Aorta (tissue), 5 donors: ENCODE data around the gene TRIM42. TPM values are rescaled to one million over a fixed set of nuclear protein-coding genes. Genes with fewer than 3 reads are reported as not detected.

Experiments
- ATAC-seq: fragments of 200-7000 bp; cut with Tn5 transposase; one replicate; pipeline ENCODE4 v1.9.1; 2022; ENCODE audit warnings: moderate library complexity; ENCODE audit not compliant: low FRiP score
- DNase-seq, 2 donors: peaks; one replicate each; pipeline ENCODE4 v3.0.0-alpha.2; 2020
- H3K27ac ChIP-seq, 2 donors: one replicate each; pipeline ENCODE4 v1.5.1; 2013; ENCODE audit warnings: low read length in 2 of 2, mild to moderate bottlenecking in 2 of 2, moderate library complexity in 2 of 2, control low read depth in 1 of 2, inconsistent platforms in 1 of 2, low read depth in 1 of 2
- H3K27me3 ChIP-seq, 2 donors: one replicate each; pipeline ENCODE4 v1.6.1; 2013; ENCODE audit warnings: control low read depth in 1 of 2, low read length in 1 of 2, mild to moderate bottlenecking in 1 of 2, moderate library complexity in 1 of 2; ENCODE audit not compliant: insufficient read depth in 2 of 2, control insufficient read depth in 1 of 2
- H3K36me3 ChIP-seq, 2 donors: one replicate each; pipeline ENCODE4 v1.6.1; 2013; ENCODE audit warnings: control low read depth in 1 of 2, low read length in 1 of 2, mild to moderate bottlenecking in 1 of 2; ENCODE audit not compliant: insufficient read depth in 2 of 2, control insufficient read depth in 1 of 2
- H3K4me1 ChIP-seq, 2 donors: one replicate each; pipeline ENCODE4 v1.6.1; 2013; ENCODE audit warnings: low read length in 2 of 2, control low read depth in 1 of 2, mild to moderate bottlenecking in 1 of 2, moderate library complexity in 1 of 2; ENCODE audit not compliant: insufficient read depth in 2 of 2, control insufficient read depth in 1 of 2
- H3K4me3 ChIP-seq, 2 donors: one replicate each; pipeline ENCODE4 v1.5.1; 2013; ENCODE audit warnings: low read length in 2 of 2, control low read depth in 1 of 2, mild to moderate bottlenecking in 1 of 2
- H3K9me3 ChIP-seq: one replicate; pipeline ENCODE4 v1.6.1; 2013; ENCODE audit warnings: mild to moderate bottlenecking, low read length; ENCODE audit not compliant: control insufficient read depth
- WGBS, 2 donors: extraction: QIAGEN DNeasy Blood & Tissue Kit; methylation state at CpG; one replicate each; pipeline ENCODE4 v1.1.7; 2013; 5-methylcytosine and 5-hydroxymethylcytosine counted together
- intact Hi-C, 2 donors: fragments of 100-400 bp; cut with DNase I; formaldehyde crosslinking; loops; one replicate each; pipeline versions ENCODE4 v1.14.2 to v1.15.0; 2022
- polyA plus RNA-seq, 2 donors: library from polyadenylated mRNA; stranded (reverse); fragments of 200-250 nt; gene quantifications; one replicate each; pipeline ENCODE4 v1.2.3, GENCODE V29; 2013
- total RNA-seq, 2 donors: library from RNA; stranded (reverse); fragmentation: NEBNext Ultra II Directional; extraction: Animal tissue kit (Norgen Biotek cat#: 25700); gene quantifications; one replicate each; pipeline ENCODE4 v1.2.1, GENCODE V29; 2021
- donor health status: healthy with polysubstance abuse.
- donor health status: Bipolar disorder and iron deficiency.
- donor health status: DM: no; HTN: no; CAD: no.
- donor health status: DM: no; HTN: no; CAD: no.
- donor health status: DM: yes; HTN: yes; CAD: no.

Gene TRIM42
- total and polyA plus RNA-seq, 4 donors, result not detected

- intact Hi-C loops, result no loop called here
- Histone ChIP-seq H3K4me1 (peaks cover 0 to 1% of the 10 kb centered on the region in 2 donors), H3K9me3 (peaks cover 3% of the 10 kb centered on the region), H3K36me3 (no peaks in the 10 kb centered on the region), H3K4me3 (no peak overlapping the region), H3K27ac (no peak overlapping the region), H3K27me3 (no peaks in the 10 kb centered on the region)
- DNase-seq, result no peak
- WGBS, 2 donors, result 89 to 91% methylated on average over 2 of the region's 2 CpGs
- ATAC-seq, result no peak
Measured at GRCh38 chr3:140742116-140742515, 64.3 kb downstream of the TRIM42 start.

DNA sequence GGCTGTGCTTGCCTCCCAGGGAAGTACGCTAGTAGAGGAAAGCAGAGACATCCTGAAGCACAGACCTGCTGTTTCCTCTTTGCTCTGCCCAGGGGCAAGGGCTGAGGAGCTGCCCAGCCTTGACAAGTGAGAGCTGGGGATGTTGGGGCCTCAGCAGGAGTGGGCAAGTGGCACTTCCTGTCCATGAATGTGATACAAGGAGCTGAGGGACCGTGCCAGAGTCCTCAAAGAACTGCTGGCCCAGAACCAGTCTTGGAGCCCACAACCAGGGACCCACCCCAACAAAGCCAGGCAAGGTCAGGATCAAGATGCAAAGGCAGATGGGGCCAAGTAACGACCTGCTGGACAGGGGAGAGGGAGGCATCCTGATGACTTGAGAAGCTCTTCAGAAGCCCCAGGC is 70.3 kb downstream of the TRIM42 start:
- 66 to 70% methylated on average over 3 of the region's 3 CpGs for WGBS, 2 donors
- no peak overlapping the region for H3K4me3 ChIP-seq
- DNase-seq (no peak), ATAC-seq (no peak)
- H3K4me1 ChIP-seq, result no peaks in the 10 kb centered on the region
- H3K9me3 ChIP-seq, result no peaks in the 10 kb centered on the region
- no peak overlapping the region for H3K27ac ChIP-seq
- H3K36me3 ChIP-seq, result no peaks in the 10 kb centered on the region
- intact Hi-C loops, result no loop called here
- no peaks in the 10 kb centered on the region for H3K27me3 ChIP-seq

GRCh38 chr3:140748903-140749302 is 71.0 kb downstream of the TRIM42 start:
- Histone ChIP-seq H3K36me3 (no peaks in the 10 kb centered on the region), H3K9me3 (no peaks in the 10 kb centered on the region), H3K4me1 (no peaks in the 10 kb centered on the region), H3K27me3 (no peaks in the 10 kb centered on the region), H3K4me3 (no peak overlapping the region), H3K27ac (no peak overlapping the region)
- ATAC-seq (no peak), DNase-seq (no peak)
- intact Hi-C loops, result no loop called here
- 37 to 40% methylated on average over 1 of the region's 1 CpG for WGBS, 2 donors
